Stimulated activated CD8-positive, alpha-beta memory T cell treated with anti-CD3 and anti-CD28 coated beads, Interleukin-7, amount 100 ng/mL, for 1 hour (primary cell): ENCODE measurements around the gene TMEM43.
"Not testable (repeated sequence)": the region's sequence is repeated elsewhere in the genome, so short reads cannot be mapped to it uniquely, and the experiment has no call there.

Source experiments
- DNase-seq, 2 donors: peaks; one replicate each; pipeline ENCODE4 v3.0.0-alpha.2; 2020; ENCODE audit warnings: low read depth in 2 of 2

Gene TMEM43, protein sequence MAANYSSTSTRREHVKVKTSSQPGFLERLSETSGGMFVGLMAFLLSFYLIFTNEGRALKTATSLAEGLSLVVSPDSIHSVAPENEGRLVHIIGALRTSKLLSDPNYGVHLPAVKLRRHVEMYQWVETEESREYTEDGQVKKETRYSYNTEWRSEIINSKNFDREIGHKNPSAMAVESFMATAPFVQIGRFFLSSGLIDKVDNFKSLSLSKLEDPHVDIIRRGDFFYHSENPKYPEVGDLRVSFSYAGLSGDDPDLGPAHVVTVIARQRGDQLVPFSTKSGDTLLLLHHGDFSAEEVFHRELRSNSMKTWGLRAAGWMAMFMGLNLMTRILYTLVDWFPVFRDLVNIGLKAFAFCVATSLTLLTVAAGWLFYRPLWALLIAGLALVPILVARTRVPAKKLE

DNA sequence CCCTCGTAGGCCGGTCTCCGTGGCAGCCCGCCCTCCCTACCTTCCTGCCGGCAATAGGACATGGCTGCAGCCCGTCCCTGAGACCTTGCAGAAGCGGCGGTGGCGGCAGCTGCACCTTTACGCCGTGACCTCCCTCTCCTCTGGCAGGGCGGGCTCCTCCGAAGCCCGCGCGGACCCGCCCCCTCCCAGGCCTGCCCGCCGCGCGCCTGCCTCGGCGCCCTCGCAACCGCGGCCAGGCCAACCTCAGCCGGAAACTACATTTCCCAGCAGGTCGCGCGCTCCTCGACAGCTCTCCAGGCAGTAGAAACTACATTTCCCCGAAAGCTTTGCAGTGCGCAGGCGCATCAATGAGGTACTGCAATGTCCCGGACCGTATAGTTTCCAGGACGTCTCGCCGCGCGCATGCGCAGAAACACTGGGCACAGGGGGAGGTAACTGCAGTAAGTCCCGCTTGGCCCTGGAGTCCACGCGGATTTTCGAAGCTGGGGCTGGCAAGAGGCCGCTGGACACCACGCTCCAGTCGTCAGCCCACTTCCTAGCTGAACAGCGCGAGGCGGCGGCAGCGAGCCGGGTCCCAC lies at the start of gene TMEM43, which contains the start of gene CHCHD4:
Gene TMEM43, plus strand, starts transcription at position 438 of the 578 bp plus-strand sequence. CDS start 142 bp downstream, outside the sequence.
Gene CHCHD4, minus strand, starts transcription at position 256 of the 578 bp plus-strand sequence. Its CDS starts 194 bp downstream, at position 62.
- peak; percentile 94 to 97 for DNase-seq

DNA sequence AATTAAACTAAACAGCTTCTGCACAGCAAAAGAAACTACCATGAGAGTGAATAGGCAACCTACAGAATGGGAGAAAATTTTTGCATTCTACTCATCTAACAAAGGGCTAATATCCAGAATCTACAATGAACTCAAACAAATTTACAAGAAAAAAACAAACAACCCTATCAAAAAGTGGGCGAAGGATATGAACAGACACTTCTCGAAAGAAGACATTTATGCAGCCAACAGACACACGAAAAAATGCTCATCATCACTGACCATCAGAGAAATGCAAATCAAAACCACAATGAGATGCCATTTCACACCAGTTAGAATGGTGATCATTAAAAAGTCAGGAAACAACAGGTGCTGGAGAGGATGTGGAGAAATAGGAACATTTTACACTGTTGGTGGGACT lies 49.6 kb upstream of the TMEM43 start:
- DNase-seq, result not testable (repeated sequence)

GRCh38 chr3:14077310-14077709 lies 47.5 kb upstream of the TMEM43 start:
- no peak for DNase-seq

- DNase-seq, result no peak
These were observed 42.7 kb upstream of the TMEM43 start for GRCh38 chr3:14082108-14082657.

GRCh38 chr3:14087461-14087860 lies 37.4 kb upstream of the TMEM43 start:
- DNase-seq, result not testable (repeated sequence)

DNA sequence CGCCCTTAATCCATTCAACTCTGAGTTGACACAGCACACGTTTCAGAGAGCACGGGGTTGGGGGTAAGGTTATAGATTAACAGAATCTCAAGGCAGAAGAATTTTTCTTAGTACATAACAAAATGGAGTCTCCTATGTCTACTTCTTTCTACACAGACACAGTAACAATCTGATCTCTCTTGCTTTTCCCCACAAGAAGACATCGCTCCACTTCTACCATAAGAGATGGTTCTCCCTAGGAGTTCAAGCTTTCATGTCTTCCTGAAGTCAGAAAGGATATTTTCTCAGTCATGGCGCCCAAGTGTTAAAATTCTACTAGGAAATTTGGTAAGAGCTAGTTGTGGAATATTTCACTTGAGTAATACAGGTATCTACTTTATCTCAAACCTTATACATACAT lies 32.9 kb upstream of the TMEM43 start:
- DNase-seq, result not testable (repeated sequence)

GRCh38 chr3:14092464-14092863 lies 32.4 kb upstream of the TMEM43 start:
- no peak for DNase-seq

GRCh38 chr3:14093831-14094230 lies 31.0 kb upstream of the TMEM43 start:
- DNase-seq, result no peak

DNA sequence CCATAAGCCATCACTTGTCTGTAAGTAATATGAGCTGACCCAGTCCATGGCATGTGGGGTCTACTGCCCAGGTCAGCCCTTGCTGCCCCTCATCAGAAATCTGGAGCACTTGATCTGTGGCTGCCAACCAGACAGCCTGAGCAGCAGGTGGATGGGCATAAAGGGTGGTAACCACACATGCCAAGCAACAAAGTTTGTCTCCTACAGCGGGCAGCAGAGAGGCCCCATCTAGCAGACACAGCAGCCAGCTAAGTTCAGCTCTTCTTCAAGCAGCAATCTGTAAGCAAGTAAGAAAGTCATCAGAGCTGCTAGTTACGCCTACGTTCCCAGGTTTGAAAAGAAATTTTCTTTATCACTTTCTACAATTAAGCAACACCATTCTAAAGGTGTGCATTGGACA lies 28.1 kb upstream of the TMEM43 start:
- no peak for DNase-seq

DNA sequence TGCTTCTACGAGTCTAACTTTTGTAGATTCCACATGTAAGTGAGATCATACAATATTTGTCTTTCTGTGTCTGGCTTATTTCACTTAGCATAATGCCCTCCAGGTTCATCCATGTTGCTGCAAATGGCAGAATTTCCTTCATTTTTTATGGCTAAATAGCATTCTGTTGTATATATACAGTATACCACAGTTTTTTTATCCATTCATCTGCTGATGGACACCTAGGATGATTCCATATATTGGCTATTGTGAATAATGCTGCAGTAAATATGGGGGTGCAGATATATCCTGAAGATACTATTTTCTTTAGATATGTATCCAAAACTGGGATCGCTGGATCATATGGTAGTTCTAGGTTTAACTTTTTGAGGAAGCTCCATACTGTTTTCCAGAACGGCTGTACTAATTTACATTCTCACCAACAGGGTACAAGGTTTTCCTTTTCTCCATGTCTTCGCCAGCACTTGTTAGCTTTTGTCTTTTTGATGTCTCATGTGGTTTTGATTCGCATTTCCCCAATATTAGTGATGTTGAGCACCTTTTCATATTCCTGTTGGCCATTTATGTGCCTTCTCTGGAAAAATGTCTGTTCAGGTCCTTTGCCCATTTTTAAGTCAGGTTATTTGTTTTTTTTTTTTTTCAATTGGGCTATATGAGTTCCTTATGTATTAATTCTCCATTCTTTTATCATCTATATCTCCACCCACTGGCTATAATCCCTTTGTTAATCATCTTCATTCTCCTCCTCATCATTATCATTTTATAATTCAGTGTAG lies 27.0 kb upstream of the TMEM43 start:
- DNase-seq, result no peak

GRCh38 chr3:14109821-14110220 lies 15.0 kb upstream of the TMEM43 start:
- not testable (repeated sequence) for DNase-seq

GRCh38 chr3:14110699-14111098 lies 14.2 kb upstream of the TMEM43 start:
- DNase-seq, result no peak

GRCh38 chr3:14113965-14114635 lies 10.8 kb upstream of the TMEM43 start:
- no peak for DNase-seq

DNA sequence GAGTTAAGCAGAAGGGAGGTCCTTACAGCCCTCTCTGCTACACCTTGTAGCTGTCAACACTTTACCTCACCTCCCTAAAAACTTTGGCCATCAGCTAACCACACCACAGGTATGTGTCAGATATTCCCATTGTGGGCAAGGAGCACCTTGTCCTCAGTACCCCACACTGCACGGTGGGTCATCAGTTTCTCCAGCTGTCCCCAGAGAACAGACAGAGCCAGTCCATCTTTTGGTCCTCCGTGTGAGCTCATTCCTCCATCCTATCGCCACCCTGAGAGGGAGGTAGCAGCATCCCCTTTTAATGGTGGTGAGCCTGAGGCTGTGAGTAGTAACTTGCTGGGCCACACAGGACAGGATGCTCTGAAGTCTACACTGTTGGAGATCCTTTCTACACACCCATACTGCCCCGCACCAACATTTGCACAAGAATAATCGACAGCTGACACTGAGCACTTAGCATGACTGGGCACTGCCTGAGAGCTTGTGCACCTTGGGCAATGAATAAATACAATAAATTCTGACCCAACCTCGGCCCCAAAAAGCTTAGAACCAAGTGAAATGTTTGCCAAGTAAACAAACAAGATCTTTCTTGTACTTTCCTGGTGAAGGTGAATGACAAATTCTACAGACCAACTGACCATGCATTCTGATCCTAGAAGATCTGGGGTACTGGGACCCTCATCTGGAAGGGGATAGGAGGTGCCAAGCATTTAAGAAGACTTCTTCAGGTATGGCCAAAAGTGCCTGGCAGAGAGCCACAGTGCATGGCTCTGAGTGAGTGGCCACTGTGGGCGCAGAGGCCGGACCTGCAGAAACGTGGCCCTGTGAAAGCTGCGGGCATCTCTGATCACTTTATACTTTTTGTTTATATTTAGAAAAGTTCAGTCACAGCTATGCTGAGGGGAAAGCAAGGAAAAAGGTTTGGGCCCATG lies 7.1 kb upstream of the TMEM43 start:
- DNase-seq, result no peak

DNA sequence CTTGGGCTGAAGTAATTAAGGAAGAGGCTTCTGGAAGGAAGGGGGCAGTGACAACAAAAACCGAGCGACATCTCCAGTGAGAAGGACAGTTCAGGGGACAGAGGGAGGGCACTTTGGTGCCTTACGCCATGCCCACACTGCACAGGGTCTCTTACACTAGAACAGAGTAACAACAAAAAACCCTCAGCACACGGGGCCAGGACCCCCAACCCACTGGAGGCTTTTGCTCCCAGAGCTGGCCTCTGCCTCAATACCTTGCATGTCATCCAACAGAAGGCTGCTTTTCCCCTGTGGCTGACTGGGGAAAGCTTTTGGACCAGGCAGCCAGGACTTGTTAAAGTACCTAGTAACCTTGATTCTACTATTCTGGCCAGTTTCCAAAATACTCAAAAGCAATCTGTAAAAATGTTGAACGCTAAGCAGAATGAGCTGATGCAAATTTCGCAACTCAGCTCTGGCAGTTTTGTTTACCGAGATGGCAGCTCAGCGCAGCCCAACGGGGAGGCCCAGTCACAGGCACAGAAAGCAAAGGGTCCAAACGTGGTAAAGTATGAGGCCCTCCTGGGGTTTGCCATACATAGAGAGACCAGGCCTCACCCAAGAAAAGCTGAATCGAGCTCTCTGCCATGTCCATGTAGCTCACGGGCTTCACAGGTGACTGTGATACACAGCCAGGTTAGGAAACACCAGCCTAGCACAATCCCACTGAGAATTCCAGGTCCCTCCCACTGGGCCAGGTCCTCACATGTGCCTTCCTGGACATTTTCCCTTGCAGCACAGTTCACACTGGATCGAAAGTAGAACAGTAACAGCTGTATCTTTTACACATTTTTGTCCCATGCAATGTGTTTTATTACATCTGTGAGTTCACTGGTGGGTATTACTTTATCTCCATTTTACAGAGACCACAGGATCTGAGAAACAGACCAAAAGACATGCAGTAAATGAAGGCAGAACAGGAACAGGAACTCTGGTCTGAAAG lies 6.2 kb upstream of the TMEM43 start:
- DNase-seq, result no peak

DNA sequence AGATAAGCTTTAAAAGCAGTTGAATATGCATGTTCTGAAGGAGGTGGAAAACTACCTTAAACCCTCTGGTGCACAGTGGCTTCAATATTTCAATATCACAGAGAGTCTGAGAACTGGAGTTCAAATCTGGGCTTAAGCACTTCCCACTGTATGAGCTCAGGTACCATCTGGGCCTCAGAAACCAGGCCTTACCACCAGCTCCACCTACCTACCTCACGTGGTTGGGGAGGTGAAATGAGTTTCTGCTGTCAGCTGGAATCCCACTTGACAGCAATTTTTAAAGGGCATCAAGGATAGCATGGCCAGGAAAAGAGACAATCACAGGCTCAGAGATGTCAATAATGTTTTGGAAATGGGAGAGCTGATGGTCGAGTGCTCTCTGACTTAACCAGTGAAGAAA lies 5.2 kb upstream of the TMEM43 start:
- no peak for DNase-seq

DNA sequence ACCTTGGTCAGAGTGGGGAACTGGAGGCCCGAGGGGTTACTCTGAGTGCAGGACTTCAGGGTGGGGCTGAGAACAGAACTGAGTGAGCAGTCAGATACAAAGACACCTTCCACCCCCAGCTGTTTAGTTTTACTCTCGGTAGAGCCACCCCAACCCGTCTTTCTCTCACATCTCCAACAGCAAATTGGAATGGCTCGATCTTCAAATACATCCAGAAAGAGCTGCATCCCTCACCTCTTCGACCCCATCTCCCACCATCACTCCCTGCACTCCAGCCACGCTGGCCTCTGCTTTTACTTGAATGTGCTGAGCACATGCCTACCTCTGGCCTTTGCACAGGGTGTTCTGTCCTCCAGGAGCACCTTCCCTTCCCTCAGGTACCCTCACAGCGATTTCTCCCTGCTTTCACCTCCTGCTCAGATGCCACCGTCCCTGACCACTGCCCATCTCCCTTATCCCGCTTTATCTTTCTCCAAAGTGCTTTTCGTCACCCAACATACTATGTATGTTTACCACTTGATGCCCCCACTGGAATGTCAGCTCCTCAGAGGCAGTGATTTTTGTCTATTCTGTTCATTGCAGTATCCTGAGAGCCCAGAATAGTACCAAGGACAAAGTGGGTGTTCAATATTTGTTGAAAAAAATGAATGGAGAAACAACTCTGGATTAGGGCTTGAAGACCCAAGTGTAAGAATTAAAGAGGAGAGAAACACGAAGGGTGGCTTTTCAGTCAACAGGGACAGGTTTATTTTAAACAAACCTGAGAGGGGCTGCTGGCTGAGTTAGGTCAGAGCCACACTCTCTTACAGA lies 4.5 kb upstream of the TMEM43 start:
- DNase-seq, result no peak

DNA sequence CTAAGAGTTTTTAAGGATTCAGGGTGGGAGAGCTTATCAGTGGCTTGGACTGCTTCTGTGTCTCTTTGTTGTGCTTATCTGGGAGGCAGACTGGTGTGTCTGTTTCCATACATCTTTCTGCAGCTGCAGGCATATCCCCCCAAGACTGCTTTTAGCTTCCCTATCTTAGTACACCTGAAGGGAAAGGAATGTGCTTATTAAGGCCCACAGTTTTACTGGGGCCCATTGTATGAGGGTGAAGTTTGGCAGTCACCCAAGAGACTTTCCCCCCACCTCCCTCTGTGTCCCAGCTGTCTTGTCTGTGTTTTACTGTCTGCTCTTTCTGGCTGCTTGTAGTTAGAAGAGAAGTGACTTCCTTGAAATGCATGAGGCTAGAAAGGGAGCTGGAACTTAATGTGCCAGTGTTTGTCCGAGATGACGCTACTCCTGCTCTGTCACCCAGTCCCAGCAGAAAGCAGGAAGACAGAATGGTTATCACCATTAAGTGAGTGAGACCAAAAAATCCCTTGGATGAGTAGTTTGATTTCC lies 3.9 kb upstream of the TMEM43 start:
- not testable (repeated sequence) for DNase-seq
